Mammary epithelial cell (primary cell): ENCODE results near the gene IQCB1.

Experiments used
- CTCF ChIP-seq, 2 donors: IDR thresholded peaks in 1 of 2; conservative IDR thresholded peaks in 1 of 2; 2 replicates each; pipeline ENCODE4 v1.5.1; 2011 to 2012; ENCODE audit warnings: inconsistent platforms in 2 of 2, low read length in 2 of 2, mild to moderate bottlenecking in 2 of 2, control low read depth in 1 of 2, low read depth in 1 of 2; ENCODE audit not compliant: insufficient read depth in 1 of 2; ENCODE audit errors: extremely low read depth in 1 of 2
- EZH2 ChIP-seq: IDR thresholded peaks from 2 replicates; pipeline ENCODE4 v1.6.1; 2012; ENCODE audit warnings: low read length, inconsistent platforms, borderline replicate concordance

GRCh38 chr3:121836481-121836880 lies 1.6 kb upstream of the IQCB1 start:
- TF ChIP-seq CTCF (conservative IDR thresholded peaks at IDR 0.05 in 1 of 2, IDR thresholded peaks at IDR 0.05 in 1 of 2; ENCODE audit: extremely low read depth in 1 of 2, insufficient read depth in 1 of 2, low read depth in 1 of 2, low read length in 2 of 2) (no peak), EZH2 (no peak)
